ENCODE results near the gene ANKRD29. TPM values are rescaled to one million over a fixed set of nuclear protein-coding genes. Genes with fewer than 3 reads are reported as not detected.

ANKRD29 gene
- polyA plus RNA-seq, 1 donor (not counting 4 experiments of a cell fraction or from before 2014, with no cell fraction given): 3.7 TPM

GRCh38 chr18:23550898-23551297, 111.8 kb downstream of the ANKRD29 start:
- dilution Hi-C loops (cut with MboI; ENCODE audit: extremely low pct_ligation_motif_present, low sequenced_read_pairs): no loop called here

More at GRCh38 chr18:23550898-23551297, 111.8 kb downstream of the ANKRD29 start:
- no peaks in the 10 kb centered on the region for H3K27me3 ChIP-seq (ENCODE audit: control insufficient read depth, extremely low read depth, insufficient read depth, low read length)
- H3K79me2 ChIP-seq (ENCODE audit: control insufficient read depth, insufficient read depth, low read length): peaks cover 1% of the 10 kb centered on the region
- TF ChIP-seq CTCF (optimal IDR thresholded peaks at IDR 0.05 in 1 of 3, IDR thresholded peaks at IDR 0.05 in 1 of 3, conservative IDR thresholded peaks at IDR 0.05 in 1 of 3; ENCODE audit: extremely low read depth in 1 of 3, insufficient read depth in 2 of 3, low read length in 3 of 3): no peak
- TF ChIP-seq EZH2 (IDR thresholded peaks at IDR 0.05; ENCODE audit: low read length): no peak
- H3K4me1 ChIP-seq (ENCODE audit: control insufficient read depth, extremely low read depth, insufficient read depth, low read length): peaks cover 19% of the 10 kb centered on the region
- peaks cover 6% of the 10 kb centered on the region for H4K20me1 ChIP-seq (ENCODE audit: control insufficient read depth, extremely low read depth, insufficient read depth, low read length)
- H3K9ac ChIP-seq (ENCODE audit: control insufficient read depth, extremely low read depth, insufficient read depth, low read length): no peak overlapping the region
- no peaks in the 10 kb centered on the region for H3K9me3 ChIP-seq (ENCODE audit: control insufficient read depth, low read depth, low read length)
- FAIRE-seq (no peak), DNase-seq (ENCODE audit: low read depth, low spot score) (no peak)
- no peak overlapping the region for H2AFZ ChIP-seq (ENCODE audit: control insufficient read depth, low read length)
- no peak overlapping the region for H3K27ac ChIP-seq (ENCODE audit: control insufficient read depth, insufficient read depth, low read length)
- no peak overlapping the region for H3K4me3 ChIP-seq (ENCODE audit: control insufficient read depth in 2 of 3, extremely low read depth in 1 of 3, insufficient read depth in 2 of 3, low read depth in 1 of 3, low read length in 3 of 3)
- H3K36me3 ChIP-seq (ENCODE audit: control insufficient read depth in 2 of 2, extremely low read depth in 1 of 2, insufficient read depth in 2 of 2, low read length in 2 of 2): peaks cover 33 to 59% of the 10 kb centered on the region in 2 experiments
- H3K4me2 ChIP-seq (ENCODE audit: control insufficient read depth, extremely low read depth, insufficient read depth, low read depth, low read length): no peak overlapping the region
- no peaks in the 10 kb centered on the region for H3K9me1 ChIP-seq (ENCODE audit: control insufficient read depth, extremely low read depth, insufficient read depth, low read length)

Small RNAs within 50 kb of the gene (small RNA-seq; reads per million reads assigned to genes)
- 0 reads per million in 3 experiments for gene RF00019 (ENCODE audit: insufficient read length in 3 of 3, low read depth in 3 of 3, low replicate concordance in 1 of 3)

Other genes with a start within 250 kb of the ANKRD29 start
- 34.7 to 68.6 TPM (median 46.7 TPM) in 3 replicates for gene RIOK3, start 209.6 kb downstream of the ANKRD29 start, polyA plus RNA-seq
- gene RMC1, start 159.4 kb downstream of the ANKRD29 start, polyA plus RNA-seq: 19.5 to 26.4 TPM (median 25.3 TPM) in 3 replicates
- gene NPC1, start 76.4 kb downstream of the ANKRD29 start, polyA plus RNA-seq: 43.0 to 57.8 TPM (median 49.9 TPM) in 3 replicates
- gene LAMA3, start 26.5 kb upstream of the ANKRD29 start, polyA plus RNA-seq: 1,944 to 2,775 TPM (median 2,231 TPM) in 3 replicates

All from keratinocyte (primary cell).